ENCODE results near the gene CD276. TPM values are rescaled to one million over a fixed set of nuclear protein-coding genes. Genes with fewer than 3 reads are reported as not detected.

Gene CD276
- total RNA-seq, 1 experiment from 2014 or later = 75.4 TPM

DNA sequence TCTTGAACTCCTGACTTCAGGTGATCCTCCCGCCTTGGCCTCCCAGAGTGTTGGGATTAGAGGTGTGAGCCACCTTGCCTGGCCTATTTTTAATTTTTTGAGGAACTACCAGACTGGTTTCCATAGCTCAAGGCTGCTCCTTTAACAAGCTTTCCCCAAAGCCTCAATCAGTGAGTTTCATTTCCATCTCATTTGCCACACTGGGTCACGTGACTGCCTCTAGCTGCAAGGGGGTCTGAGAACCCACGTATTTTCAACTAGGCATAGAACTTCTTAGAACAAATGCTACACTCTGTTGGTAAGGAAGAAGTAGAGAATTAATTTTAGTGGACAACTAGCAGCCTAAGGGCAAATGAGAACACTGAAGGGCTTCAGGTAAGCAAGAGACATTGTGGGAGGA, 3.1 kb upstream of the CD276 start:
- Histone ChIP-seq H2AFZ (ENCODE audit: low read depth, low read length, poor library complexity, severe bottlenecking) (no peak overlapping the region), H3K36me3 (ENCODE audit: control insufficient read depth in 1 of 2, insufficient read depth in 2 of 2, low read length in 2 of 2) (no peaks in the 10 kb centered on the region), H3K9ac (ENCODE audit: low read length) (no peak overlapping the region), H3K79me2 (ENCODE audit: insufficient read depth, low read length) (peaks cover 15% of the 10 kb centered on the region), H3K9me3 (ENCODE audit: control insufficient read depth in 1 of 2, insufficient read depth in 1 of 2, low read depth in 1 of 2, low read length in 2 of 2) (no peaks in the 10 kb centered on the region), H3K27ac (ENCODE audit: low read depth, low read length) (no peak overlapping the region), H3K4me3 (replicated peaks in 1 of 2; ENCODE audit: low read depth in 1 of 2, low read length in 2 of 2) (no peak overlapping the region), H3K4me2 (ENCODE audit: low read length) (no peak overlapping the region), H3K27me3 (ENCODE audit: insufficient read depth, low read length) (no peaks in the 10 kb centered on the region), H3K9me2 (ENCODE audit: insufficient read depth) (no peaks in the 10 kb centered on the region), H4K20me1 (ENCODE audit: insufficient read depth) (no peaks in the 10 kb centered on the region), H3K4me1 (ENCODE audit: control insufficient read depth in 1 of 2, insufficient read depth in 2 of 2, low read length in 2 of 2) (peaks cover 7 to 27% of the 10 kb centered on the region in 2 experiments; a peak in 3 of 4 replicates)
- intact Hi-C loops (cut with micrococcal nuclease) = no loop called here
- POLR2A ChIA-PET = no interaction called here
- BruUV-seq (replicated peaks) = no TSS peak
- RAD21 ChIA-PET (ENCODE audit: low non-redundant PET in 1 of 2, low total read pairs in 2 of 2, uncharacterized antibody in 2 of 2, unreplicated experiment in 2 of 2) = no interaction called here
- TF ChIP-seq RAD21 (IDR thresholded peaks at IDR 0.05; ENCODE audit: low read depth) (no peak), EZH2 (IDR thresholded peaks at IDR 0.05) (no peak), ELF1 (IDR thresholded peaks at IDR 0.05; ENCODE audit: borderline replicate concordance, low read depth) (no peak), ATF3 (IDR thresholded peaks at IDR 0.05) (no peak), TCF7L2 (IDR thresholded peaks at IDR 0.05; ENCODE audit: borderline replicate concordance, extremely low read depth, insufficient read depth, insufficient read length) (no peak), POLR2AphosphoS5 (IDR thresholded peaks at IDR 0.05; ENCODE audit: low read depth, low read length) (no peak), EGR1 (IDR thresholded peaks at IDR 0.05; ENCODE audit: low read depth) (no peak), CTCF (IDR thresholded peaks at IDR 0.05 in 2 of 3, conservative IDR thresholded peaks at IDR 0.05 in 1 of 3; ENCODE audit: borderline replicate concordance in 1 of 3, insufficient read depth in 1 of 3, low read depth in 2 of 3, low read length in 2 of 3) (no peak), CBX3 (IDR thresholded peaks at IDR 0.05; ENCODE audit: low read depth) (no peak), EZH2phosphoT487 (IDR thresholded peaks at IDR 0.05; ENCODE audit: borderline replicate concordance) (no peak)
- ATAC-seq (no peak), DNase-seq (ENCODE audit: low read depth, low spot score) (no peak)
- CTCF ChIA-PET = interaction anchor here (0.9 to 1.3 kb wide), 2 partner anchors 10 to 19 kb away, joined by 3 read pairs; no protein-coding TSS in a partner anchor

All from HCT116 (cell line).